Stimulated activated CD8-positive, alpha-beta memory T cell treated with anti-CD3 and anti-CD28 coated beads, Interleukin-4, amount 100 ng/mL, for 1 hour (primary cell): ENCODE results near the gene ANKH.
"Not testable (repeated sequence)": the region's sequence is repeated elsewhere in the genome, so short reads cannot be mapped to it uniquely, and the experiment has no call there.

ENCODE experiments used
- DNase-seq, 2 donors: peaks; one replicate each; pipeline ENCODE4 v3.0.0-alpha.2; 2020; ENCODE audit warnings: low read depth in 2 of 2, low spot score in 1 of 2

Gene ANKH

DNA sequence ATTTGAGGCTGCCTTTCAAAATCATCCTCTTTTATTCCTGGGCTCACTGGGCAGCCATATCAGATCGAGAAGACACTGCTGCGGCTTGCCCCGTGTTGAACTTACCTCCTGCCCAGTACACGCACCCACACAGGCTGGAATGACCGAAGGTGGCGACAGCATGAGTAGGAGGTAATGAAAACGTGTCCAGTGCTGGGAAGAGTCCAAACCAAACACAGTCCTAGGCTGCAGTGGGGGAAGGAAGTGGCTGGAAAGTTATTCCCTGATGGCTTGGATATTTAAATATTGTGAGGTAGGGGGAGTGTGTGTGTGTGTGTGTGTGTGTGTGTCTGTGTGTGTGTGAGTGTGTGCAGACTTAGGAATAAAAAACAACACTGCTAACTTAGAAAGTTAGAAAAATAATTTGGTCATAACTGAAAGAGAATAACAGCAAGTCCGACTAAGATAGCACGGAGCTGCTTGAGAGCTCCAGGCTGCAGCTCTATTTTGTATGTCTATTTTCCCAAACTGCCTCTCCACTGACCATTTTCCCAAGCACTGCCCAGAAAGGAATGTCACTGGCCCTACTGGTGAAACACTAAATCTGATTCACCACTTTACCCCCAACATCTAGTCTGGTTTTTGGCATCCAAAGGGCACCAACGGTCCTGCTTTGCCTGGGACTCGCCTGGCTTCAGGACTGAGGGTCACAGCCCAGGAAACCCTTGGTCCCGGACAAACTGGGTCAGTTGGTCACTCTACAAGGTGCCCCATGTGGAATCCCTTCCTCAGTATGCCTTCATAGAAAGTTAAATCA, 41.2 kb downstream of the ANKH start:
- no peak for DNase-seq

DNA sequence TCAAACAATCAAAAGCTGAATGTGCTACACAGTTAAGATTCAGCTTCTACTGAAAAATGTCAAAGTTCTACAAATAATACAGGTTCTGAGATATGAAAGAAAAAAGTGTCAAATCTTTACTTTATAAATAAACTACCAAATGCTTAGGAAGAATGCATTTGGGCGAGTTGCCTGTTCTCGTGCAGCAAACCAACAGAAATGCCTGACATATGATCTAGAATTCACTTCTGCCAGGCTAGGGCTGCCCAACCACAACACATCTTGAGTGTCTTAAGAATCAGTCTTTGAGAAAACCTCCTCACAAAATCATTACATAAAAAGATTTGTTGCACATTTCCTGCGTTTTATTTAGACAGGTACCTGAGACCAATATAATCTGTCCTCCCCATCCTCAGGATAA, 42.2 kb downstream of the ANKH start:
- DNase-seq, result no peak

GRCh38 chr5:14826714-14827113, 44.9 kb downstream of the ANKH start:
- DNase-seq, result no peak

DNA sequence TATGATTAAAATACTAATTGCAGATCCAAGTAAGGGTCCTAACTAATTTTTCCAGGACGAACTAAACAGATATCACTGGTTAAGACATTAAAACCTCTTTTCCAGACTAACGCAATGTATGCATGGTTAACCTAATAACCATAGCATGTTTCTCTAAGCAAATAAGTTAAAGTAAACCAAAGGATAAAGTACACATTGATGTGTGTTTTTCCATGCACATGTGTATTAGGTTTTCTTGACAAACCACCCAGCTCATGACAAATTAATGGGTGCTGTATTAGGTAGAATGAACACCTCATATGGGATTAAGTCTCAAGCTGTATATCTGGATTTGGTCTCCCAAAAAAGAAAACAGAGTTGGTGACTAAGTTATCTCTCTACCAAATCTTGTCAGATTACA, 45.6 kb downstream of the ANKH start:
- no peak for DNase-seq

- DNase-seq, result no peak
Observed at GRCh38 chr5:14824499-14824898, 47.1 kb downstream of the ANKH start.

DNA sequence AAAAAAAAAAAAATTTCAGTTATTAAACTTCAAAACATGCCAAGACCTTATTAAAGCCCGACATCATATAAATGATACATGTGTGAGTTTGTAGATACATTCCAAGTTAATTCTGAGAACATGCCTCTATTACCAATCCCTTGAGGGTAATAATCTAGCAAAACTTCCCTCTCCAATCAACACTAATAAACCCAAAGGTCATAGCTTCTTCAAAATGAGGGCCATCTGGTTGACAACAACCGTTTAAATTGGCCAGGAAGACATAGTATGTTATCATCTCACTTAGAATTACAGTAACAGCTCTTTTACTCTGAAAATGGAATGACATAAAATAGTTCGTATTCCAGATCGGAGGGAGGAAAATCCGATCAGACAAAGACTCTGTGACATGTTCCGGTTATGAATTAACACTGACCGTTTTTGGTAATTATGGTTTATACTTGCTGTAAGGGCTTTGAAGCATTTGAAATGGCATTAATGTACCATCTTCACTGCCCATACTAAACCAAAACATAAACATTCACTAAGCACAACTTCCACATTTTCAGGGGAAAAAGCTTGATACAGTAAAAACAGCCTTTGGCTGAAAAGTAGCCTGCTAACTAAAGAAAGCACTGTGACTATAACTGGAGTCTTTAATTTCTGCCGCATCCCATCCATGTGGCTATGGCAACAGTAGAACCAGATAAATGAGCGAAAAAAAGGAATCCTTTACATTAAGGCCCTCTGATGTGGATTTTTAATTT, 50.3 kb downstream of the ANKH start:
- DNase-seq, result no peak

DNA sequence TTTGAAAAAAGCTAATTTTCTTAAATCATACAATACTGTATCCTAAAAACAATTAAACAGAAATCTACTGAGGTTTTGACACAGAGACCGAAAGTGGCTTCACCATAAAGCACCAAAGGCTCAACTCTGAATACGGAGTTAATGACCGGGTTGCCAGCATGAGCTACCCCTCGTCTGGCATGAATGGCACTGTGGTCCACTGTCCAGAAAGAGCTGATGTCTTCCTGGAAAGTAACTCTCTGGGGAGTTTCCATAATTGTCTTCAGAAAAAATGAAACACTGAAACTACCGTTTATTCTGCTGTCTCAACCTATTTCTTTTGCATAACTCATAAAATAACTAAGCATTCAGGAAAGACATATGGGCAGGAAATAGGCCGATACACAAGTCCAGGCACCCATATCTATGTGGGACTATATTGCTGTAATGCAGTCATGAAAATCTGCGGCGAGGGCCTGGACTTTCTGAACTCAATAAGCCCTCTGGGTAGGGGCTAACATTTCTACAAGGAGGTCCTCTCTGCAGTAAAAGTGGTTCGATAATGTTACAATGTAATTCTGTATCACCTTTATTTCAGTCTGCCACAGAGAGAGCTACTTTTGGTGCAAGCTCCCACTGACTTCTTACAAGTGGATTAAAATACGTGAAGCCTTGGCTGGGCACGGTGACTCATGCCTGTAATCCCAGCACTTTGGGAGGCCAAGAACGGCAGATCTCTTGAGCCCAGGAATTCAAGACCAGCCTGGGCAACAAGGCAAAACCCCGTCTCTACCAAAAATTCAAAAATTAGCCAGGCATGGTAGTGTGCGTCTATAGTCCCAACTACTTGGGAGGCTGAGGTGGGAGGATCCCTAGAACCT, 52.4 kb downstream of the ANKH start:
- DNase-seq, result no peak

DNA sequence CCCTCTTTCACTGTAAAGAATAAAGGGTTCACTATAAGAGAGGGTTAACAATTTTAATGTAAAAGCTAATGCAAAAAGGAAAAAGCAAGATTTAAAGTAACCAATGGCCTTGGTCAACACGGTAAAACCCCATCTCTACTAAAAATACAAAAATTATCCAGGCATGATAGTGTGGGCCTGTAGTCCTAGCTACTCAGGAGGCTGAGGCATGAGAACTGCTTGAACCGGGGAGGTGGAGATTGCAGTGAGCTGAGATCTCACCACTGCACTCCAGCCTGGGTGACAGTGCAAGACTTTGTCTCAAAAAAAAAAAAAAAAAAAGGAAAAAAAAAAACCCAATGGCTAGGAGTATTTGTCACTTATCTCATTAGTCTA, 53.8 kb downstream of the ANKH start:
- not testable (repeated sequence) for DNase-seq

- no peak for DNase-seq
Observed at GRCh38 chr5:14816999-14817761, 54.4 kb downstream of the ANKH start.

GRCh38 chr5:14816374-14816998, 55.1 kb downstream of the ANKH start:
- no peak for DNase-seq

- no peak for DNase-seq
Observed at GRCh38 chr5:14813747-14814146, 57.8 kb downstream of the ANKH start.

GRCh38 chr5:14812166-14812565, 59.4 kb downstream of the ANKH start:
- DNase-seq, result no peak

- no peak for DNase-seq
Observed at GRCh38 chr5:14810928-14811572, 60.5 kb downstream of the ANKH start.

DNA sequence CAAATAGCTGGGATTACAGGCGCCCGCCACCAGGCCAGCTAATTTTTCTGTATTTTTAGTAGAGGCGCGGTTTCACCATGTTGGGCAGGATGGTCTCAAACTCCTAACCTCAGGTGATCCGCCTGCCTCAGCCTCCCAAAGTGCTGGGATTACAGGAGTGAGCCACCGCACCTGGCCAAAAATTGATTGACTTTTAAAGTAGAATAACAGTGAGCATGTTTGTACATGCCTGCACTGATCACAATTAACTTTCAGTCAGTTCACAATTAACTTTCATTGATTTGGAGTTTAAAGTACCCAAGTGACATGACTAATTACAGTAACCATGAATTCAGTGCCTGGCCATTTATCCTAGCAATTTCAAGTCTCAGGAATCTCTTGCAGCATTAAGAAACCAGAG, 61.3 kb downstream of the ANKH start:
- no peak for DNase-seq

DNA sequence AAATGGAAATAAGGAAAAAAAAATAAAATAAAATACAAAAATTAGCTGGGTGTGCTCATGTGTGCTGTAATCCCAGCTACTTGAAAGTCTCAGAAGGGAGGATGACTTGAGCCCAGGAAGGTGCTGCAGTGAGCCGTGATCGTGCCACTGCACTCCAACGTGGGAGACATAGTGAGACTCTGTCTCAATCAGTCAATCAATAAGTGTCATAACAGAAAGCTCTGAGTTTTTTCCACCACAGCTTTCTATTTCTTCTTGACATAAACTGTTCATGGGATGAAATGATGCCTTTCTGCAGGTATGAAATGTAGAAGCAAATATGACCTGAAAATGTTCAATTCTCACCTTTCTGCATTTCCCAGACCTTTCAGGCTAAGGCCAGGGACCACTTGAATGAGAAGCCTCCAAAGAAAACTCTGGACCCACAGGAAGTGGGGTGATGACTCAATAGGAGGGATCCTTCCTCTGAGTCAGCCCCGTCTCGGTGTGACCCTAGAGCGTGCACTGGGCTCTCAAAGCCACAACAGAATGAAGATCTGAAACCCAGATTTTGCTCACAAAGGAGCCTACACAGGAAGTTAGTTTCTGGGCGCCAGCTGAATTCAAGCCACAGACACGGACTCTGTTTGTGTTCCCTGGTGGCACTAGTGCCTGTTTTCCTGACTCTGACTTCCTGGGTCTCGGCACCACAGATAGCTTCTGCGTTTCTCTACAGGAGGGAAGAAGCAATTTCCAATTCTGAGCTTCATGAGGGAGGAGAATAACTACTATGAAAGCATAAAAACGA, 62.0 kb downstream of the ANKH start:
- peak; percentile 28 to 35 for DNase-seq

GRCh38 chr5:14807471-14807870, 64.1 kb downstream of the ANKH start:
- DNase-seq, result no peak

DNA sequence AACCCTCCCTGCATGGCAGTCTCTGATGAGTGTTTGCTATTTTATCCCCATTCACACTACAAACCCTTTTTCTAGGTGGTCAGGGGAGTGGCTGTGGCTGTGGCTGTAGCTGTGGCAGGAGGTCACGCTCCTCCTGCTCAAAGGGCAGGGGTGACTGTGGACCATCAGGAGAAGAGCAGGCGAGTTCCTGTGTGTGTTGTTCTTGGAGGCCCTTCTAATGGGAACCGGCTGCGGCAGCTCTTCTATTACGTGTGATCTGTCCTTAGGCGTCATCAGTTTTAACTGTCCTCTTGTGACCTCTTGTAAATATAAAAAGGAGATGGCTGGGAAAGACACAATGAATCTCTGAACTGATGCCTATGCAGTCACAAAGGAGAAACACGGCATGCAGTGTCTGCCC, 65.1 kb downstream of the ANKH start:
- no peak for DNase-seq

DNA sequence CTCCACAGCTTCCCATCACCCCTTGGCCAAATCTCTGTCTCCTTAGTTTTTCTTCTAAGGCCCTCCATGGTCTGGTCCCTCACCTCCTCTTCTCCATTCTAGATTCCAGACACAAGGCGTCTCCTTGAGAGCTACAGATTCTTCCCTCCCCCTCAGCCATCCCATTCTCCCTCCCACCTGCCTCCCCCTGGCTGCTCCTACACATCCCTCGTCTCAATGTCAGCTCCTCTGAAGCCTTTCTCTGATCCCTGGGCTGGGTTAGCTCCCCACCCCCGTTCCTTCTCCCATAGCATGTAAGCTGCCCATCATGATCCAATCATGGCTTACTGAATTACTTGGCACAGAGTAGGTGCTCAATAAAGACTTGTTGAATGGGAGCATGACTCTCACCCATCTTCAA, 69.0 kb downstream of the ANKH start:
- no peak for DNase-seq

- no peak for DNase-seq
Observed at GRCh38 chr5:14801792-14802191, 69.8 kb downstream of the ANKH start.
